Bronchial epithelial cell (primary cell): Measurements from ENCODE around the gene PRORP. TPM values are rescaled to one million over a fixed set of nuclear protein-coding genes. Genes with fewer than 3 reads are reported as not detected.

Experiments used
- DNase-seq: peaks from one replicate; pipeline ENCODE4 v3.0.0-alpha.2; 2010; ENCODE audit warnings: low read depth
- FAIRE-seq: peaks from 2 replicates; lab custom pipeline; 2011; peaks lifted over from hg19 to GRCh38; lab: Jason Lieb, UNC
- H3K27me3 ChIP-seq: 2 replicates; pipeline ENCODE4 v1.5.1; 2011; ENCODE audit warnings: low read length; ENCODE audit not compliant: control insufficient read depth, insufficient read depth
- H3K36me3 ChIP-seq: 2 replicates; pipeline ENCODE4 v1.5.1; 2011; ENCODE audit warnings: low read length; ENCODE audit not compliant: control insufficient read depth, insufficient read depth
- H3K4me3 ChIP-seq: 2 replicates; pipeline ENCODE4 v1.5.1; 2011; ENCODE audit warnings: mild to moderate bottlenecking, low read depth, low read length, control low read depth
- total RNA-seq: library from RNA; depleted of rRNA; stranded (reverse); fragments of >200 nt; gene quantifications from 2 replicates; pipeline ENCODE4 v1.2.1, GENCODE V29; 2014
- TF ChIP-seq, protein P1 (sequence below): IDR thresholded peaks from 2 replicates; pipeline ENCODE4 v1.5.1; 2011; ENCODE audit warnings: mild to moderate bottlenecking, moderate library complexity, low read length, control low read depth, inconsistent platforms; ENCODE audit not compliant: insufficient read depth, severe bottlenecking

PRORP gene
- 21.6 and 24.5 TPM in 2 replicates for total RNA-seq

DNA sequence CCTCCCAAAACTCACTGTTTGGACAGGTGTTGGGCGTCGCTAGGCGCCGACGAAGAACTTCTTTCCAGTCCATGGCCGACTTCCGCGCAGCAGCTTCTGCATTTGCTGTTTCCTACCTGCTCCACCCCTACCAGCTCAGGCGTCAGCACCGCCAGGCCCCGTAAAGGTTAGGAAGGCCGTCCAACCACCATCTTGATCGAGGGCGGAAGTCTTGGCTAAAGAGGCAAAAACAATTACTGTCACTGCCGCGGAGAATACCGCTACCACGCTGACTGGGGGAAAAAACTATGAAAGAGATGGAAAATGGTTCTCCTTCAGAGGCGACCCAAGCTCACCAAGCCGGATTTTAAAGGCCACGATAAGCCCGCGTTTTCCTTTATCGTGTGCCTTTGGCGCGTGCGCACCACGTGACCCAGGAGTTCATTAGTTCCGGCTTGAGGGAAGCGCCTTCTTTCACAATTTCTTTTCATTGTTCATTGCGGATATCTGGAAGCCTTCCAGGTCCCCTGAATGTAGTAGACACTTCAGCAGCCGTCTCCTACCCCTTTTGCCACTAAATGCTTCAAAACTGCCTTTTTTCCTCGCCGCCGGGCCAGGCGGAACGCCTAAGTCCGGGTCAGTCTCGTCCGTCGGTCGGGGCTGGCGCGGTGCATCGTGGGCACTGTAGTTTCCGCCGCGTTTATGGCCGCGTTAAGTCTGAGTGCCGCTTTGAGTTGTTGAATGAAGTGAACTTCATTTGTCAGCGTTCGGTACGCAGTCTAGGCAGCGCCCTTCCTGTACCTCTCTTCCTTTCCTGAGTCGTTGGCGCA lies at the start of gene PRORP, which contains the start of gene PPP2R3C:
PRORP (plus strand) TSS at position 666 of the 809 bp plus-strand sequence. CDS start 694 bp downstream, outside the sequence.
PPP2R3C (minus strand) TSS at position 104 of the 809 bp plus-strand sequence; CDS start at position 73, 31 bp downstream.
- Histone ChIP-seq H3K36me3 (peaks cover 1% of the 10 kb centered on the region), H3K4me3 (peak within 1 kb of the TSS; percentile 75), H3K27me3 (no peaks in the 10 kb centered on the region)
- no peak for FAIRE-seq
- TF ChIP-seq, protein P1, sequence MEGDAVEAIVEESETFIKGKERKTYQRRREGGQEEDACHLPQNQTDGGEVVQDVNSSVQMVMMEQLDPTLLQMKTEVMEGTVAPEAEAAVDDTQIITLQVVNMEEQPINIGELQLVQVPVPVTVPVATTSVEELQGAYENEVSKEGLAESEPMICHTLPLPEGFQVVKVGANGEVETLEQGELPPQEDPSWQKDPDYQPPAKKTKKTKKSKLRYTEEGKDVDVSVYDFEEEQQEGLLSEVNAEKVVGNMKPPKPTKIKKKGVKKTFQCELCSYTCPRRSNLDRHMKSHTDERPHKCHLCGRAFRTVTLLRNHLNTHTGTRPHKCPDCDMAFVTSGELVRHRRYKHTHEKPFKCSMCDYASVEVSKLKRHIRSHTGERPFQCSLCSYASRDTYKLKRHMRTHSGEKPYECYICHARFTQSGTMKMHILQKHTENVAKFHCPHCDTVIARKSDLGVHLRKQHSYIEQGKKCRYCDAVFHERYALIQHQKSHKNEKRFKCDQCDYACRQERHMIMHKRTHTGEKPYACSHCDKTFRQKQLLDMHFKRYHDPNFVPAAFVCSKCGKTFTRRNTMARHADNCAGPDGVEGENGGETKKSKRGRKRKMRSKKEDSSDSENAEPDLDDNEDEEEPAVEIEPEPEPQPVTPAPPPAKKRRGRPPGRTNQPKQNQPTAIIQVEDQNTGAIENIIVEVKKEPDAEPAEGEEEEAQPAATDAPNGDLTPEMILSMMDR = no peak
- DNase-seq = peak; percentile 96

DNA sequence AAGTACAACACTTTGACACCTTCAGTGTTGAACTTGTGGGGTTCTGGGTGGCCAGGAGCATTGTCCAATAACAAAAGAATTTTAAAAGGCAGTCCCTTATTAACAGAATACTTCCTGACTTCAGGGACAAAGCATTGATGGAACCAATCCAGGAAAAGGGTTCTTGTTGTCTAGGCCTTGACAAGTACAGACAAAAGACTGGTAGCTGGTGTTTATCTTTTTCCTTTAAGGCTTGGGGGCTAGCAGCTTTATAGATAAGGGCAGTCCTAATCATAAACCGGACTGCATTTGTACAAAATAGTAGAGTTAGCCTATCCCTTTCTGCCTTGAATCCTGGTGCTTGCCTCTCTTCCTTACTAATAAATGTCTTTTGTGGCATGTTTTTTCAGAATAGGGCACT lies 48.9 kb upstream of the PRORP start:
- Histone ChIP-seq H3K27me3 (no peaks in the 10 kb centered on the region), H3K36me3 (peaks cover 7% of the 10 kb centered on the region), H3K4me3 (no peak overlapping the region)
- FAIRE-seq (no peak), DNase-seq (no peak)
- TF ChIP-seq, protein P1 = no peak

DNA sequence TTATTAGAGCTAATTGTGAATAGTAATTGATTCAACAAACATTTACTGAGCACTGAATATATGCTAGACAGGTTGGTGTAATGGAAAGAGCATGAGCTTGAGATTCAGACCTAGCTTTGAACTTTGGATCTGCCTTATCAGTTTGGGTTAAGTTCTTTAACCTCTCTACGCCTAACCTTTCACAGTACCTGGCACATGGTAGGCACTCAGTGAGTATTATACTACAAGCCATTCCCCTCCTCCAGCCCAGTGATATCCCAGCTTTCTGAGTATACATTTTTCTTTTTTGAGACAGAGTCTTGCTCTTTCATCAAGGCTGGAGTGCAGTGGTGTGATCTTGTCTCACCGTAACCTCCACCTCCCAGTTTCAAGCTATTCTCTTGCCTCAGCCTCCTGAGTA lies 44.3 kb upstream of the PRORP start:
- Histone ChIP-seq H3K36me3 (peaks cover 3% of the 10 kb centered on the region), H3K27me3 (no peaks in the 10 kb centered on the region), H3K4me3 (no peak overlapping the region)
- FAIRE-seq (no peak), DNase-seq (no peak)
- TF ChIP-seq, protein P1 = no peak

DNA sequence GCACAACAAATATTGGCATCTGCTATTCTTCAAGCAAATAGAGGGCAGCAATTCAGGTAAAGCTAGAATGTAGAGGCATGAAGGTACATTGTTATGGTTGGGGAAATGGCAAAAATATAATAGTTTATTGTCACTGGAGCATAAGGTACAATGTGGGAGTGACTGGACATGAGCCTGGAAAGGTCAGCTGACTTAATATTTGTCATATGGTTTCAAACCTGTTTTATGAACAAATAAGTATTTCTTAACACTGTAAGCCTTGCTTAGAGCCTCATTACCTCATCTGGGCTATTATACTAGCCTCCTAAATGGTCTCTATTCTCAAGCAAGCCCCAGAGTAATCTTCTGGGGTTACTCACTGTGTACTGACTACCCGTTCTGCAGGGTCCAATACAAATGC lies 42.6 kb upstream of the PRORP start:
- no peak for FAIRE-seq
- H3K36me3 ChIP-seq = peaks cover 4% of the 10 kb centered on the region
- DNase-seq = peak; percentile 2
- no peak overlapping the region for H3K4me3 ChIP-seq
- H3K27me3 ChIP-seq = no peaks in the 10 kb centered on the region
- TF ChIP-seq, protein P1 = no peak

DNA sequence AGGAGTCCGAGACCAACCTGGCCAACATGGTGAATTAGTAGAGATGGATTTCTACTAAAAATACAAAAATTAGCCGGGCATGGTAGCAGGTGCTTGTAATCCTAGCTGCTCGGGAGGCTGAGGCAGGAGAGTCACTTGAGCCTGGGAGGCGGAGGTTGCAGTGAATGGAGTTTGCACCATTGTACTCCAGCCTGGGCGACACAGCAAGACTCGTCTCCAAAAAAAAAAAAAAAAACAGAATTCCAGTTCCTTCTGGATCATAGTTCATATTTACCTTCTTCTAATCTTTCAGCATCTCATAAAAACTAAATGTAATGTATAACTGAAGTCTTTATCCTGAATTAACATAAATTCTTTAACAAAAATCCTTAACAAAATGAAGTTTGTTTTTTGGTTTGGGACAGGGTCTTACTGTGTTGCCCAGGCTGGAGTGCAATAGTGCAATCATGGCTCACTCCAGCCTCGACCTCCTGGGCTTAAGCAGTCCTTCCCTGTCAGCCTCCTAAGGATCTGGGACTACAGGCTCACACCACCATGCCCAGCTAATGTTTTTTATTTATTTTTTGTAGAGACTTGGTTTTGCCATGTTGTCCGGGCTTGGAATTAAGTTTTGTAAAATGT lies 38.7 kb upstream of the PRORP start:
- FAIRE-seq = no peak
- peaks cover 1% of the 10 kb centered on the region for H3K36me3 ChIP-seq
- H3K27me3 ChIP-seq = no peaks in the 10 kb centered on the region
- H3K4me3 ChIP-seq = no peak overlapping the region
- TF ChIP-seq, protein P1 = no peak
- DNase-seq = no peak
